ENCODE measurements around the gene GABBR2. TPM values are rescaled to one million over a fixed set of nuclear protein-coding genes. Genes with fewer than 3 reads are reported as not detected.

GABBR2 gene
- polyA plus RNA-seq, 1 of the 3 experiments (the other 2 are of a cell fraction) = not detected

GRCh38 chr9:98326459-98327248, 382.1 kb downstream of the GABBR2 start:
- Histone ChIP-seq H3K27ac (ENCODE audit: low read depth in 2 of 2, low read length in 1 of 2) (no peak overlapping the region), H3K36me3 (replicated peaks in 1 of 2; ENCODE audit: control insufficient read depth in 1 of 2, insufficient read depth in 2 of 2, low read length in 1 of 2) (no peaks in the 10 kb centered on the region), H3K9me2 (no peaks in the 10 kb centered on the region), H3K4me2 (no peak overlapping the region), H3F3A (replicated peaks; ENCODE audit: insufficient read depth) (peaks cover 5% of the 10 kb centered on the region), H3K27me3 (ENCODE audit: insufficient read depth) (no peaks in the 10 kb centered on the region), H3K9me3 (no peaks in the 10 kb centered on the region), H3K4me3 (ENCODE audit: low read depth in 2 of 2, low read length in 1 of 2) (no peak overlapping the region), H3K9ac (no peak overlapping the region), H2AFZ (ENCODE audit: low read depth) (no peak overlapping the region), H4K20me1 (ENCODE audit: insufficient read depth) (no peaks in the 10 kb centered on the region), H3K4me1 (ENCODE audit: control insufficient read depth in 1 of 2, insufficient read depth in 2 of 2, low read depth in 1 of 2, low read length in 1 of 2) (peaks cover 5 to 11% of the 10 kb centered on the region in 2 experiments; a peak in 3 of 4 replicates), H3K79me2 (ENCODE audit: insufficient read depth) (no peaks in the 10 kb centered on the region)
- POLR2A ChIA-PET = no interaction called here
- TF ChIP-seq RXRA (IDR thresholded peaks at IDR 0.05; ENCODE audit: borderline replicate concordance, low read depth) (no peak), USF1 (IDR thresholded peaks at IDR 0.05; ENCODE audit: borderline replicate concordance, low read depth) (peak; percentile 41; the same call in 1 of the 2 replicates)
- WGBS (ENCODE audit: low lambda C conversion rate) = 57% methylated on average over 3 of the region's 3 CpGs
- no peak for DNase-seq
- CTCF ChIA-PET = interaction anchor here (1.0 to 2.8 kb wide), 4 partner anchors 9 to 449 kb away, joined by 3 to 11 read pairs (median 6); no protein-coding TSS in a partner anchor

- 73% methylated on average over 6 of the region's 6 CpGs for WGBS (ENCODE audit: low lambda C conversion rate)
- H3K27me3 ChIP-seq (ENCODE audit: insufficient read depth) = no peaks in the 10 kb centered on the region
- H3F3A ChIP-seq (replicated peaks; ENCODE audit: insufficient read depth) = no peaks in the 10 kb centered on the region
- peaks cover 0 to 11% of the 10 kb centered on the region in 2 experiments; a peak in 1 of 4 replicates for H3K4me1 ChIP-seq (ENCODE audit: control insufficient read depth in 1 of 2, insufficient read depth in 2 of 2, low read depth in 1 of 2, low read length in 1 of 2)
- no peaks in the 10 kb centered on the region for H3K36me3 ChIP-seq (replicated peaks in 1 of 2; ENCODE audit: control insufficient read depth in 1 of 2, insufficient read depth in 2 of 2, low read length in 1 of 2)
- ChIA-PET POLR2A (no interaction called here), CTCF (interaction anchor here (1.1 to 2.8 kb wide), 3 partner anchors 9 to 451 kb away, joined by 3 to 11 read pairs (median 7); no protein-coding TSS in a partner anchor)
- no peaks in the 10 kb centered on the region for H3K79me2 ChIP-seq (ENCODE audit: insufficient read depth)
- no peak for DNase-seq
- H3K9ac ChIP-seq = no peak overlapping the region
- TF ChIP-seq REST (IDR thresholded peaks at IDR 0.05; ENCODE audit: low read depth, low read length) (no peak), FOXM1 (IDR thresholded peaks at IDR 0.05; ENCODE audit: low read depth) (no peak), MEF2A (IDR thresholded peaks at IDR 0.05; ENCODE audit: borderline replicate concordance, low read depth) (no peak), TEAD4 (IDR thresholded peaks at IDR 0.05; ENCODE audit: borderline replicate concordance, insufficient read depth) (no peak), GATA2 (CRISPR knock-in tag; IDR thresholded peaks at IDR 0.05) (no peak), ELF1 (IDR thresholded peaks at IDR 0.05) (no peak), FOXJ3 (CRISPR knock-in tag; IDR thresholded peaks at IDR 0.05) (no peak), RXRA (IDR thresholded peaks at IDR 0.05; ENCODE audit: borderline replicate concordance, low read depth) (no peak), POLR2AphosphoS5 (IDR thresholded peaks at IDR 0.05; ENCODE audit: low read depth, low read length) (no peak), EZH2phosphoT487 (IDR thresholded peaks at IDR 0.05; ENCODE audit: borderline replicate concordance, low read depth) (no peak)
- H3K9me2 ChIP-seq = no peaks in the 10 kb centered on the region
- H3K4me3 ChIP-seq (ENCODE audit: low read depth in 2 of 2, low read length in 1 of 2) = no peak overlapping the region
- 0 out of 2 replicates have a peak overlapping the region, but pooled peaks have one; percentile 10 for H3K4me2 ChIP-seq
- H3K9me3 ChIP-seq = no peaks in the 10 kb centered on the region
- no peaks in the 10 kb centered on the region for H4K20me1 ChIP-seq (ENCODE audit: insufficient read depth)
- H3K27ac ChIP-seq (ENCODE audit: low read depth in 2 of 2, low read length in 1 of 2) = peak overlapping the region in 1 of 2 experiments; percentile 43; a peak in 1 of 4 replicates
- H2AFZ ChIP-seq (ENCODE audit: low read depth) = no peak overlapping the region; the same call in 1 of the 2 replicates
These were observed 383.9 kb downstream of the GABBR2 start for GRCh38 chr9:98324801-98325200.
